HG02981 (cell line): Measurements from ENCODE around the gene AGPAT4.
"Not testable (repeated sequence)": the region's sequence is repeated elsewhere in the genome, so short reads cannot be mapped to it uniquely, and the experiment has no call there.

ENCODE experiments used
- ATAC-seq: cut with Tn5 transposase; IDR thresholded peaks from one replicate; pipeline ENCODE4 v1.9.1; 2021; ENCODE audit warnings: mild to moderate bottlenecking, moderate library complexity; ENCODE audit not compliant: unreplicated experiment

The AGPAT4 gene

DNA sequence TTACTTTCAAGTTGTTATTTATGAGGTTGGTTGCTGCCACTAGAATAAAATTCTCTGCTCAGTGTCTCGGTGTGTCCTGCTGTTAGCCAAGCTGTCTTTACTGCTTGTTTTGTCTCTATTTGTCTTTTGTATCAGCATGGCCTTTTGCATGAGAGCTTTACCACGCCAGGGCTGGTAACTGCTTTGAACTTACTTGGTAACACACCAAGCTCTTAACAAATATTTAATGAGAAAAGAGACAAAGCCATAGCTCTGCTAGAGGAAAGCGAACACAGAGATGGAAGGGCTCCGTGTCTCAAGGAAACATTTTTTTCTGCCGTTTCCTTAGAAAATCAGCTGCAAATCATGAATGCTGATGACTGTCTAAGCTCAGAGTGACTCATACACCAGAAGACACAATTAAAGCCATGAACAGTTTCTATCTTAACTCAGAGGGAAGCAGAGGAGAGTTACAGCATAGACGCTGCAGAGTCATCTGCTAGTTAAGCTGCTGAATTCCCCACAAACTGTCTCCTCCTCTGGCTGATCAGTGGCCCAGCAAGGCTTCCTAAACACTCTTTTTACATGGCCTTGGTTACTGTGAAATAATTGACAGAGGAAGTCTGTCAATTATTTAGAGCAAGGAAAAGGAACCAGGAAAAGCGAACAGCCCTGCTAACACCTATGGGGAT is 44.8 kb downstream of the AGPAT4 start:
- peak; percentile 63 for ATAC-seq

DNA sequence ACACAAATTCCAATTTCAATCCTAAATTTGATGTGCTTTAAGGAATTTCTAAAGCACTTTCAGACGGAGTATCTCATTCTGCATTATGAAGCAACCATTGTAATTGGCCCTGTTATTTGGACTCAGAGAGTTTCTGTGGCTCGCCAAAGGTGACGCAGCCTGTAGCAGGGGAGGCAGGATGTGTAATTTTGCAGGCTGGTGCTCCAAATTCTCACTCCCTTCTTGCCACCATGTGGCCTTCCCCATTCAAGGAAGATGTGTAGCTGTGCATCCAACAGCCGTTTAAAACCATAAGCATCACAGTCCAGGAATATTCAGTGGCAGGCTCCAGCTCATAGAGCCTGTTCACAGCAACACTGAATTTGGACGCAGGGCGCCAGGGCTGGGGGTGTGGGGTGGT is 45.8 kb downstream of the AGPAT4 start:
- no peak for ATAC-seq

DNA sequence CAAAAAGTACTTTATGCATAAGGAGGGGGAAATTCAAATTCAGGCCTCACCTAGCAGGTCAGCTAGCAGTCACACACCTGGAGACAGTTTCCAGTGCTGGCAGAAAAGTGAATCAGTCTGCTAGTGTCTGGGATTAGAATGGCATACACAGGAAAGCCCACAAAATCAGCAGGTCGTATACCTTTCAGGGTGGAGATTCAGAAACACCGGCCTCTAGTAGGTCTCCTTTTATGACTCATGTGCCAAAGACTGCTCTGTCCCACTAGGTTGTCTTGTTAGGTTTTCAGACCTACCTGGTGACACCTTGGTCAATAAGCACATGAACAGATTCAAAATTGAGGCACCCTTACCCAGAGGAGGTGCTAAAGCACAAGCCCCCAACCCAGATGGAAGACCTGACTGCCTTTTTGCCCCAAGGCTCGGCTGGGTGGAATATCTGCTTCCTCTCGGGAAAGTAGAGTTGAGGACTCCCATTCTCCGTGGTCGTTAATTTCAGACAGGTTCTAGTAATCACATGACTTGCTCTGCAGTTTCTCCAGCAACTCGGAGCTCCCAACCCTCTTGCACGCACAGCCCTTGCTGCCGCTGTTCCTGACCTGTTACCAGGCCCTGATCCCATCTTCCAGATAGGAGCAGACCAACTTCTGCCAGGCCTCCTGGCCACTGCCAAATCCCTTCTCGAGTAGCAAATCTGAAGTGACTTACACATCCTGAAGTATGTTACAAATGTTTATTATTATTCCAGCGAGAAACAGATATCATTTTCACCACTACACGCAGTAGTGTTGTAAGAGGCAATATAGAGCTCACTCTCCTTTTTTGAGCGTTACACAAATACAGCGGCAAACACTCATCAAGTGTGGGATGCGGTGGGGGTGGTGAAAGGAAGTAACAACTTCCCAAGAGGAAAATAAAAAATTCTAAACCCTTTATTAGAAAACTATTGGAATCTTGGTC is 46.6 kb downstream of the AGPAT4 start:
- no peak for ATAC-seq

DNA sequence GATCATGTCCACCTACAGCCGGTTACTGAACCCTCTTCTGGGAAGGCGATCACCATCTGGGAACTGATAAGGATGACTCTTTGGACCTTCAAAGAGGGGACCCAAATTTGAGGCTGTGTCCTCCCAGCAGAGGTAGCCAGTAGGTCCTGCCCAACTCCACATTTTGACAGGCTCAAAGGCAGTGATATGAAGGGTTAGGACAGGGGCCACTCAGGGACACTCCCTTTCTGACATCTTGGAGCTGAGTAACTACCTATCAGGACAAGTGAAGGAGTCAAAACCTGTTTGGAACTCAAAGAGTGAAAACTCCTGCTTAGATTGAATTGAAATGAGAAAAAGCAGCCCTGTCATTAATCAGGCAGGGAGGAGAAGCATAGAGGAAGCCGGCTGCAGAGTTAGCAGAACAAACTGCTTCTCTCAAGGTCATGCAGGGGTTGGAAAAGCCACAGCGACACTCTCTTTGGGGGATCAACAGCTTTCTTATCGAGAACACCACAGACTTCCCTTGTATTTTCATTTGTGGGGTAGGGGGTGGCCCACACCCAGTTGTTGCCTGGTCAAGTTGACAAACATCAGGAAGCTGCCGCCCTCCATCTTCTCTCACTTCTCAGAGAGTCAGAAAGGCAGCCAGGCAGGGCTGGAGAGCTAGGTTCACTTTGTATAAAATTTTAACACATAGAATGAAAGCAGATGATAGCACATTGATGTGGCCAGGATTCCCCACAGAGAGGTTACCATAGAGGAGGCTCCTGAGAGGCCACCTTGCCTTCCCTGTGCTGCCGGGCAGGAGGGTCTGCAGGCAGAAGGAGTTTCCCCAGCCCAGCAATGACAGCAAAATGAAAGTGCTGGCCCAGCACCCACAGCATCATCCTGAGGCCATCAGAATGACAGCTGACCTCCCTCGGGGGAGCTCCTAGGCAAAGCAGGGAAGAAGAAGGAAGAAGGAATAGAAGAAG is 47.6 kb downstream of the AGPAT4 start:
- ATAC-seq = peak; percentile 38

DNA sequence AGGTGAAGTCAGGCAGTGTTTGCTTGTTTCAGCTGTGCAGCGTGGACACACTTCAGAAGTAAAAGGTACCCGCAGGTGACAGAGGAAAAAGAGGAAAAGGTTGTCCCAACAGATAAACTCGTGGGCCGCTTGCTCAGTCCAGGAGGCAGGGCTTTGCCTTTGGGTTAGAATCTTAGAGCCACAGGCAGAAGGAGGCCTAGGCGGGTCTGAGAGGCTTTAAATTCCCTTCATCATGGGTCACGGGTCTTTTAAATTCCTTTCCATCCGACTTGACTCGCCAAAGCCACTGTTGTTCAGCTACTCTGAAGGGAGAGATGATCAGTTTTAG is 48.2 kb downstream of the AGPAT4 start:
- ATAC-seq = no peak

DNA sequence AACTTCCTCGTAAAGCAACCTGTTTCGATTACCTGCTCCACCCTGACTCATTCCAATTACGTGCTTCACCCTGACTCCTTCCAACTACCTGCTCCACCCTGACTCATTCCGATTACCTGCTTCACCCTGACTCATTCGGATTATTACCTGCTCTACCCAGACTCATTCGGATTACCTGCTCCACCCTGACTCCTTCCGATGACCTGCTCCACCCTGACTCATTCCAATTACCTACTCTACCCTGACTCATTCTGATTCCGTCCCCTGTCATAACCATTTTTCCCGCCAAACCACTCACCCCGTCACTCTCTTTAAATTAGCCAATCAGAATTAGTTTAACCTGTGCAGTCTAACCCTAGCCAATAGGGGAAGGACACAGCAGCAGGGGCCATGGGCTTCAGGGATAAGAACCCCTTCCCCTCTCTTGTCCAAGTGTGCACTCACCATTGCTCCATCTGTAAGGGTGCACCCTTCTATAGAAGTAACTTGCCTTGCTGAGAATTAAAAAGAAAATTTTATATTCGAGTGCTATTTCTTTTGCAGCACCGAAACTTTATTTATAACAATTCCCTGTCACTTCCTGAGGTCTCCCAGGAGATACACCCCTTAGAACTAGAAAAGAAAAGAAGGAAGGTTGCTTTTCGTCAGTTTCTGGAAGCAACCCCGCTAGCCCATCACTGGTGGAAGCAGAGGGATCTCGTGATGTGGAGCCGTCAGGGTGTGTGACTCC is 48.7 kb downstream of the AGPAT4 start:
- not testable (repeated sequence) for ATAC-seq

DNA sequence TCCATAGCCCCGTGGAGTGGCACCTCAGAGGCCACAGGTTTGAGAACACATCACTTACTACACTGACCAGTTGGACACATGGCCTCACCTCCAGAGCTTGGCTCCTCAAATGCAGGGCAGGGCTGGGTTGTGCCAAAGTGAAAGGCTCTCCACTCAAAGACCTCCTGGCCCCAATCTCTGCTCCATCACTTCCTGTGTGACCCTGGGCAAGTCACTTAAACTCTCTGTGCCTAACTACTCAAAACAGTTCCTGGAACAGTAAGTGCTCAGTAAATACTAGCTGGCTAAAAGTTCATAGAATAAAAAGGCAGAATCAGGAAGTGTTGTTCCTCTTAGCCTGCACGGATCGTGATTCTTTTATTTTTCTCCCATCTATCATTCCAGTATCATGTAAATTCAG is 50.2 kb downstream of the AGPAT4 start:
- ATAC-seq = no peak

DNA sequence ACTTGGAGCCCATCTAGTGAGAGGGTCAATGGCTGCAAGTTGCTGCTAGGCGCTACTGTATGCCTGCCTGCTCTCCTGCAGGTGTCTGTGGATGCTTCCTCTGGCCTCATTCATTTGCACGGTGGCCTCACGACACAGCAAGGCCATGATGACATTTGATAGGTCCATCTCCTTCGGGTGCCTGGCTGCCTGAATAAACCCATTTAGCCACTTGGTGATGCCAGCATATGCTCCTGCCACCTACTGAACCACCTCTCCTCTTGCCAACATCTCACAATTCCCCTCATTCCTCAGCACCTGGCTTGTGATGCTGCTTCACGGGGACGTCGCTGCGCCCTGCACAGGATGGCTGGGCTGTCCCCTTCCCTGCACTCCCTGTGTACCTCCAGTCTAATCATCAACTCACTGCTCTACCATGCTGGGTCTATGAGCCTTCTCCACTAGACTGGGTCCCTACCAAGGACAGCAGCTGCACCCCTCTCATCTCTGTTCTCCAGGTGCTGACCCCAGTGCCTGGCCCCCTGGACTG is 51.1 kb downstream of the AGPAT4 start:
- no peak for ATAC-seq

DNA sequence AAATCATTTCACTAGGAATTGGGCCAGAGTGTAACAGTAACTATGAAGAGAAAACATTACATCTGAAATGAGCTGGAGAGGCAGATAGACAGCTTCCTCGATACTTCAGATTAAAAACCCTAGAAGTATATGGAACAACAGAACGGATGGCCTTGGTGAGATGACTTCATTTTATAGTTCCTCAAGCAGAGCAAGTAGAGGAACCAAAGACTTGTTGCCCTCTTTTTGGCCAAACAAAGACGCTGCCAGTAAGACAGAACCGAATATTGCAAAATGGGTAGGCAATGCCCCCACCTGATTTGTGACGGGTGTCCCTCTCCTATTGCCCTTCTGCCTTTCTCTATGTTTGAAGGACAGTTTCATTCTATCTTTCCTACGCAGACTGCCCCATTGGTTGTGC is 53.5 kb downstream of the AGPAT4 start:
- no peak for ATAC-seq

DNA sequence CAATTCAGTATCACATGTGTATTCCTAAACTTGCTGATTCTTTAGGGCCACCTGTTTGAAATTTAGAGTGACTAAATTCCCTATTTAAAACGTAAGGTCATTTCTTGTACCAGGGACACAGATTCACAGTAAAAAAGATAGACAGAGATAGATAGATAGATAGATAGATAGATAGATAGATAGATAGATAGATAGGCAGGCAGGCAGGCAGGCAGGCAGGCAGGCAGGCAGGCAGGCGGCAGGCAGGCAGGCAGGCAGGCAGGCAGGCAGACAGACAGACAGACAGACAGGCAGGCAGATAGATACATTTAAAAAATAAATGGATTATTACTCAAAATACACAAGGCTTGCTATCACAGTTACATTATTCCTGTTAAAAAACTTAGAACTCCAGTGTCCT is 54.2 kb downstream of the AGPAT4 start:
- ATAC-seq = no peak

DNA sequence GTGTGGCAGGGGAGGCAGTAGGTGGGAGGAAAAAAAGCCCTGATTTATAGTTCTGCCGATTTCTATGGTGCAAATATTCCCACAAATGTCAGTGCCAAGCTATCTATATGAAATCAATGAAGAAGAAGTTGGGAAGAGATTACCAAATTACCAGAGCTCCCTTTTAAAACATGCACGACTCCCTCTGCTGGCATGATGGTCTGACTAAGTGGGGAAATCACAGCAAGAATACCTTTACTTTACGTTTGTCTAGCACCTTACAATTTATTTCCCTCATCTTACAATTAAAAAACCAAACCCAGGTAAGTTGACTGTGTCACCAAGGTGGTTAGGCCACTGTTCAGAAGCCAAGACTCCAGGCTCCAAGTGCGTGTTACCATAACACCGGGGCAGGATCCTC is 55.6 kb downstream of the AGPAT4 start:
- ATAC-seq = no peak

DNA sequence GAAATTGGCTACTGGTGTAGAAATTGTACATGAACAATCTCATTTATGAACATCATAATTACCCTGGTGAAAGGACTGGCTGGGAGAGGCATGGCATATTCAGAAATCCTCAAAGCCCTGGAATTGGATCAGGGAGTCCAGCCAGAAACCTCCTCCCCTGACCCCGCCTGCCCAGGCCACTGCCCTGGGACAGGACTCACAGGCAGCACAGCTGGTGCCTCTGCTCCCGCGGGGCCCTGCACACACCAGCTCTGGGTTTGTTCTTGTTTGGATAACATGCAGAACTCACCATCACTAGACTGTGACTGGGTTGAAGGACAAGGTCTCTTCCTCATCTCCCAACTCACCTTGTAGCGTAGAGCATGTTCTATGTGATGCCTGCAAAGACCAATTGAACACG is 56.2 kb downstream of the AGPAT4 start:
- no peak for ATAC-seq

DNA sequence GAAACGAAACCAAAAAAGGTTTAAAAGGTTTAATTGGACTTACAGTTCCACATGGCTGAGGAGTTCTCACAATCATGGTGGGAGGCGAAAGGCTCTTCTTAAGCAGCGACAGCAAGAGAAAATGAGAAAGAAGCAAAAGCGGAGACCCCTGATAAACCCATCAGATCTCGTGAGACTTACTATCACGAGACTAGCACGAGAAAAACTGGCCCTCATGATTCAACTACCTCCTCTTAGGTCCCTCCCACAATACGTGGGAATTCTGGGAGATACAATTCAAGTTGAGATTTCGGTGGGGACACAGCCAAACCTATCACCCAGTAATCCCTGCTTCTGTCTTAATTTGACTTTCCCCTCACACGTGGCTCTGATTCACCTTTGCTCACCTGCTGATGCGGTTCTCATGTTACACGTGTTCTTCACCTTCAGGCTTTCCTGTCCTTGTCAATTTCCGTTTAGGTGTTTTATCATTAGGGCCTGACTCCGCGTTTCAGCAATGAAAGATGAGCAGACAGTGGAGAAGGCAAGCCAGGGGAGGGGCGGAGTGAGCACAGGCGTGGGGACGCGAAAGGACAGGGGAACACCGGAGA is 57.1 kb downstream of the AGPAT4 start:
- no peak for ATAC-seq

DNA sequence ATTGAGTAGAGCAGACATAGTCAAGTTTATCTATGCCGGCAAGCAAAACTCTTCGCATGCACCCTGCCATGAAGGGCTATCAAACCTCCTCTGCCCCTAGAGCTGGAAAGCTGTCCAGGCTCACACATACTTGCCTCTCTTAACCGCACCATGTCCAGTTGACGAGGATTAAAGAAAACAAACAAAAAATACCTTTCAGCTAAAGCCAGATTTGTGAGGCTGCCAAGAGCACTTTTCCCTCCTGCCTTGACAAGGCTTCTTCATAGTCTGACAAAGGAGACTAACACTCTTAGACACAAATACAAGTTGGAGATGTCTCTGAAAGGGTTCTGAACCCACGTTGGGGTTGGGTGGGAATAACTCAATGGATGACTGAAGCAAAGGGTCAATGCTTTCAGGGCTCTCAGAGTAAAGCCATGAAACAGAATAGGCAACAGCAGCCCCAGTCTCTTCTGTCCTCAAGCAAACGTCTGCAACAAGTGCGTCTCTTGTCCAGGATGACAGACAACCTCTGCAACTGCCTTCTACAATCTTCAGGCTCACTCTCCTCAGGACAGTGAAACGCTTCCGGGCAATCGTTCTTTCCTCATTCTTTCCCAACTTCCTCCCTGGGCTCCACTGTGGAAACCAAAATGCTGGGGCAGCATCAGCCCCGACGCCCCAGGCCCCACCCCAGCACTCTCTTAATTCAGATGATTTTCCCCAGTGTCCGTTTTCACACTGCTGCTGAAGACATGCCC is 57.8 kb downstream of the AGPAT4 start:
- no peak for ATAC-seq

DNA sequence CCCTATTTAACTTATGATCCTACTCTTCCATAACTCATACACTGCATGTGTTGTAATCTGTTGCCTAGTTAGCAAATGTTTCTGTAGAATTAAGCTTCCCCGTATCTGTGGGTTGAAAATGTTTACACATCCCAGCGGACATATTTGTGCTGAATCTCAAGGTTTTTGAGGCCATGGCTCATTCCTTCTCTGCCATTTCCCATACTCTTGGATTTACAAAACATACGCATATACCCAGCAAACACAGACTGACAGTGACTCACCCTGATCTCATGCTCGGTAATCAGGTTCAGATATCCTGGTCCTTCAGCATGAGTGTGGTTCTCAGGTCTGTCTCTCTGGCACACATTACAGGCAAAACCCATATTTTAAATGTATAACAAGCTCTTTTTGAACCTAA is 58.7 kb downstream of the AGPAT4 start:
- no peak for ATAC-seq

DNA sequence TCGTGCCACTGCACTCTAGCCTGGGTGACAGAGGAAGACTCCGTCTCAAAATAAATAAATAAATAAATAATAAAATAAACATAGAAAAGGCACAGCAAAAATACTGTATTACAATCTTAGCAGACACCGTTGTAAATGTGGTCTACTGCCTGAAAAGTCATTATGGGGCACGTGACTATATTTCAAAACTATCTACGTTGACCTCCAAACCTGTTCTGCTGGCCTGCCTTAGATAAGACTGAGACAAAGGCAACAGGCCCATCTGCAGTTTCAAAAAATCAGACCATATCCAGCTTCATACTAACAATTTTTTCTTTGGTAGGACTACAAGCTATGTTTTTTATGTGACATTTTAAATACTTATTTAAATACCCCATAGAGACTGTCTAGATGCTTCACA is 59.1 kb downstream of the AGPAT4 start:
- ATAC-seq = no peak

DNA sequence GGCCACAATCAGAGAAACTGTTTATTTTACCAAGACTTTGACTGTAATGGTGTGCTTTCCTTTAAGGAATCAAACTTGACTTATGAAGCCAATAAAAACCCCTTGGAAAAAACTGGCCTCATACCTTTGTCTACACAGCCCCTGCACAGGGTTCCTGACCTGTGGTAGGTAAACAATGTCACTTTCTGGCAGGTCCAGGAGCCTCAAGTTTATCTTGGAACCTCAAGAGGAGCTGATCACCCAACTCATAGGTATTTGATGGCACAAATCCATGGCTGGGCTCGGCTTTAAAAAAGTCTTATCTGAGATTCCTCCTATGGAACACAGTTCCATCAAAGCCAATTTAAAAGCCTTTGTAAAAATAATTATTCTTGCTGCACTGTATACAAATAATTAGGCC is 61.0 kb downstream of the AGPAT4 start:
- ATAC-seq = no peak

DNA sequence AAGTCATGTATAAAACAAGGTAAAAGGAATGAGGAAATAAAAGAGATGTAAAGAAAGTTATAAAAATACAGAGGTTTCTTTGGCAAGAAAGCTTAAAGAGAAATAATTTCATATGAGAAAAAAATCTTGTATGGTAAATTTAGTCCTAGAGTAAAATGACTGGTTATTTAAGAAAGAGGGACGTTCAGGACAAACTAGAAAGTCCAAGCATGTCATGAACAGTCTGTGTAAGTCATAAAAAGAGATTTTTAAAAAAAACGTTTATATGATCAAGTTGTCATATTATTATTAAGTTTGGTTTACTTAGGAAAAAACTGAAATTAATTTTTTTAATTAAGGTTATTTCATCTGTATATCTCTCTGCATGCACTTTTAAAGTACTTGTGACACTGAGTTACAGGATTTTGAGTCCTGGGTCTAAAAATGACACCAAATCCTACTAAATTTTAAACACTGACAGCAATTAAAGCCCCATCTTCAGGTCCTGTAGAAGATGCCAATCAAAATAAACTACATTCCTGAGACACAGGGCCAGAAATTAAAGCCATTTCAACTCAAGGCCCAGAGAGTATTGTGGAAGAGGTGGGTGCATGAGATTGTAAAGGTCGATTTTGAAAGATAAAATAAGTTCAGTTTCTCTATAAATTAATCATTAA is 62.4 kb downstream of the AGPAT4 start:
- no peak for ATAC-seq

DNA sequence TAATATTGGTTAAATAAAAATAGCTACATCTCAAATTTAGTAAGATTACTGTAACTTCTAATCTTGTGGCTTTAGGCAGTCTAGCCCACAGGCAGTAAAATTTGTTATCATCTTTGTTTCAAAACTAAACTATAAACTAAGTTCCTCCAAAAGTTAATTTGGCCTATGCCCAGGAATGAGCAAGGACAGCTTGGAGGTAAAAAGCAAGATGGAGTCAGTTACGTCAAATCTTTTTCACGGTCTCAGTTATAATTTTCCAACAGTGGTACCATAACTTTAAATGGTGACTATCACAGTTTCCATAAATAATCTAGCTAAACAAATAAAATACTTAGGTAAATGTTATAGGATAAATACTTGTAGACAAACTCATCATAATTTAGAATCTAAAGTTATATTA is 63.0 kb downstream of the AGPAT4 start:
- ATAC-seq = no peak
